Hematopoietic multipotent progenitor cell treated with erythropoietin and hydrocortisone succinate and interleukin-3 and kit ligand, for 4 days (in vitro differentiated cells): ENCODE data around the gene ATP11A.
A peak's percentile ranks its signal among the peaks of the same experiment; 100 is the strongest.
"Not testable (repeated sequence)": the region's sequence is repeated elsewhere in the genome, so short reads cannot be mapped to it uniquely, and the experiment has no call there.

Experiments
- DNase-seq: peaks from one replicate; pipeline ENCODE4 v3.0.0-alpha.2; 2015

The ATP11A gene

DNA sequence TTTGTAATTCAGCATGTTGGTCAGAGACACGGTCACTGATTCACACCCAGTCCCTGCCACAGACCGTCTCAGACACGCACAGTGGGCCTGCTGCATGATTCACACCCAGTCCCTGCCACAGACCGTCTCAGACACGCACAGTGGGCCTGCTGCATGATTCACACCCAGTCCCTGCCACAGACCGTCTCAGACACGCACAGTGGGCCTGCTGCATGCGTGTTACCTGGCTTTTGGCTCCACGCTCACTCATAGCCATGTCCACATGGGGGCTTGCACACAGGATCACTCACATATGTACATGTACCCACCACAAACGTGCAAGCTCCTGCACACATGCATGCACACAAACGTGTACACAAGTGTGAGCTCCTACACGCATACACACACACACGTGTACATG is 194.9 kb downstream of the ATP11A start:
- not testable (repeated sequence) for DNase-seq

DNA sequence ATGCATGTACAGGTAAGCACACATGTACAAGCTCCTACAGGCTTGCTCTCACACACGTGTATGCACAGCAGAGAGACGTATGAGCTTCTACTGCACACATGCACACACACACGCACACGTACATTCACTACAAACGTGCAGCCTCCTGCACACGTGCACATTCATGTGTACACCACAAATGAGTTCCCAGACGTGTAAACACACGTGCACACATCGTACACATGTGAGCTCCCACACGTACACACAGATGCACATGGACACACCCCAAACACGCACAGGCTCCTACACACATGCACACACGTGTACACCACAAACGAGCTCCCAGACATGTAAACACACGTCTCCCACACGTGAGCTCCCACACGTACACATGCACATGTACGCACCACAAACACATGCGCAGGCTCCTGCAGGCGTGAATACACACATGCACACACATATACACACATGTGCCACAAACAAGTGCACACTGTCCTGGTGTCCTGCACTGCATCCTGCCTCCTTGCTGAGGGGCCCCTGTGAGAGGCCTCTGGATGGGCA is 195.5 kb downstream of the ATP11A start:
- no peak for DNase-seq

DNA sequence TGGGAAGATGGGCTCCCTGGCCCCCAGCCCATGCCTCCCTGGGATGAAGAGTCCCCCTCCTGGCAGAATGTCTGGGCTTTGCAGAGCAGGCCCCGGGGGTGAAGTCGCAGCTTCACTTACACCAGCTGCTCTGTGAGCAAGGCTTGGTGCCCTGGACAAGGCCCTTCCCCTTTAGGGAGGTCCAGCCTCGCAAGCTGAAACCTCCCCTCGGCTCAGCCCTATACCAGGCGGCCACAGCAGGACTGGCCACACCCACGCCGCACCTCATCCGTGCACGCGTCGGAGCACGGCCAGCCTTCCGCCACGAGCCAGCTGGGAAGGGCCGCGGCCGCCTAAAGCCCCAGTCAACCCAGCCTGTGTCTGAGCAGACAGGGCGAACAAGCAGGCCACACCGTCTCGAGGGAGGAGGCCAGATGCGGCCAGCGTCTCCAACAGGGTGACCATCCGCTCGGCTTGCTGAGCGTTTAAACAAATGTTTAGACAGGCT is 196.0 kb downstream of the ATP11A start:
- DNase-seq, result peak; percentile 88

DNA sequence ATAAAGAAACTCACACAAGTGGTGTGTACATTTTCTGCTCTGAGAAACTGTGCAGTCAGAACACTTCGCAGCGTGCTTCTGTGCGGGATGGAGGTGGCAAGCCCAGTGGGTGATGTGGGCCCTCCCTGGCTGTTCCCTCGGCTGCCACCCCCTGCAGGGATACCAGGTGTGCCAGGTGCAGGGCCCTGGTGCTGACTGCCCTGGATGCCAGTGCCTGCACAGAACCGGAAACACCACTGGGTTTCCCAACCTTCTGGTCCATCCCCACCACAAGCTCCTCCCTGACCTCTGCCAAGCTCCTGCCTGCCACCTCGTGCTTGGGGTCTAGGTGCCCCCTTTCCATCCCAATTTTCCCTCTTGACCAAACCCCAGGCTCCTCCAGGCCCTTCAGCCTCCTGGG is 197.3 kb downstream of the ATP11A start:
- no peak for DNase-seq

DNA sequence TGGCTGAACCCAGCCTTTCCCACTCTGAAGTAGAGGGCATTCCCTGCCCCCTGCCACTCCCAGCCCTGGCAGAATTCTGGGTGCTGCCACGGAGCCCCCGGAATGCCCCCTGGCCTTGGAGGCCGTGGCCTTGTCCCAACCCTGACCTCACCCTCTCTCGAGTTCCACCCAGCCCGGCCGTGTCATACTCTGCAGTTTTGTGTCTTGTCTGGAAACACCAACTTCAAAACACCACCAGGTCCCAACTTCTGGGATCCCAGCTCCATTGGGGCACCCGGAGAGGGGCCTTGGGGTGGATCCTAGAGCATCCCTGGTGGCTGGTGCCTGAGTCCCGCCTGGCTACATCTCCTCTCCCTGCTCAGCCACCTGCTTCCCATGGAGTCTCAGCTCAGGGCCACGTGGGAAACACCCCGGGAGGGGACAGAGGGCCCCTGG is 197.7 kb downstream of the ATP11A start:
- DNase-seq, result no peak

DNA sequence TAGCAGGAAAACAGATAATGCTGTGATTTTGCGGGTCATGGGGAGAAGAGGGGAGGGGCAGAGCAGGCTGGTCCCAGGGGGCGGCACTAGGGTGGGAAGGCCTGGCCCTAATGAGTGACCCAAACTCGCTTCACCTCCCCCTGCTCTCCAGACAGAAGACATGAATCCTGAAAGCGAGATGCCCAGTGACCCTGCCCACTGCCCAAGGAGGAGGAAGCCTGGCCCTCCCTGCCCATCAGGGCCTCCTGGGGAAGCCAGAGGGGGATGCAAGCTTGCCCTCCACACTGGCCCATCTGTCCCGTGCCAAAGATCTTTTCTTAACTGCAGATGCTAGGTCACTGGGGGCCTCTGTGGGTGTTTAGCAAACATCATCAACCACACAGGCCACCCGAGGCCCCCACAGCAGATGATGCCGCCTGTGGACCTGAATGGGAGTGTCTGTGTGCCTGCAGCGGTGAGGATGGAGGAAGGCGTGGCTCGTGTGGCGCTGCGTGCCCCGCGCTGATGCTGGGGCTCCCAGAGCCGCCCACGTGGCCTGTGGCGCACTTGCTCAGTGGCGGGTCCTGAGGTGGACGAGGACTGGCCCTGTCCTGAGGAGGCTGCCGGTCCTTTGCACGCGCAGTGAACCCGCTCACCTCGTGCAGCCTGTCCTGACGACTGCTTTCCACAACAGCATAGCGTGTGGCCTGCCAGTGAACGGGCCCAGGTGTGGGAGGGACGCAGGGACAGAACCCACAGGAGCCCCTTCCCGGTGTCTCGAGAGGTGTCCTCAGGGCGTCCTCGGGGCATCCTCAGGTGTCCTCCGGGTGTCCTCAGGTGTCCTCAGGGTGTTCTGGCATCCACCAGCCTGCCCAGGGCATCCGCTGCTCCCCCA is 198.6 kb downstream of the ATP11A start:
- no peak for DNase-seq

DNA sequence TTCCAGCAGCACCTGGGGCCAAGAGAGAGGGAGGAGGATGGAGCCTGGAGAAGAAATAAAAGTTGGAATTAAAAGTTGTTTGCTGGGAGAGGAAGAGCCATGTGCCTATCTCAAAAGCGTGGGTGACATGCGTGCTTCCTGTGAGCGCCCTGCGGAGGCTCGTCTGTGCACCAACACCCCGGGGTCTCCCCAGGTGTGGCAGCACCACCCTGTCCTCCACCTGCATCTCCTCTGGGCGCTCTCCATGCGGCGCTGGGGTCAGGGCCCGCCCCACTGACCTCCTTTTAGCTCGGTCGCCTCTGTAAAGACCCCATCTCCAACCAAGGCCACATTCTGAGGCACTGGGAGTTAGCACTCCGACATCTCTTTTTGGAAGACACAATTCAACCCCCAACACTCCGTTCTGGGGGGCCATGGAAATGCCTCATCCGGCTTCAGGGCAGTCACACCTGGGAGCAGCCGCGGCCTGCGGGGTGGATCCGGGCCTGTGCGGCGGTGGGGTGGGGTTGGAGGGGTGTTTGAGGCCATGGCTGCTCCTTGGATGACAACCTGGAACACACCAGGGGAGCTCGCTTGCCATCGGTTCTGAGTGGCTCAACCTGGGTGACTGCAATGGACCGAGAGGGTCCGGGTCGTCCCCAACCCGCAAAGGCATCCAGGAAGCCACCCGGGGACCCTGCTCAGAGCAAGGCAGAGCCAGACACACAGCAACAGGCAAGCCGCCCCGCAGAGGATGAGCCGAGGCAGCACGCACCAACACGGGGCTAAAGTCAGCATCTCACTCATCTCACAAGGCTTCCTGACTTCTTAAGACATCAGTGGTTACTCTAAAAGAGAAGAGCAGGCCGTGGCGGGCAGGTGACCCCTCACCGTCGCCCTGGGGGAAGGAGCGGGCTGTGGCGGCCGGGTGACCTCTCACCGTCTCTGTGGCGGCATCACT is 199.8 kb downstream of the ATP11A start:
- no peak for DNase-seq

DNA sequence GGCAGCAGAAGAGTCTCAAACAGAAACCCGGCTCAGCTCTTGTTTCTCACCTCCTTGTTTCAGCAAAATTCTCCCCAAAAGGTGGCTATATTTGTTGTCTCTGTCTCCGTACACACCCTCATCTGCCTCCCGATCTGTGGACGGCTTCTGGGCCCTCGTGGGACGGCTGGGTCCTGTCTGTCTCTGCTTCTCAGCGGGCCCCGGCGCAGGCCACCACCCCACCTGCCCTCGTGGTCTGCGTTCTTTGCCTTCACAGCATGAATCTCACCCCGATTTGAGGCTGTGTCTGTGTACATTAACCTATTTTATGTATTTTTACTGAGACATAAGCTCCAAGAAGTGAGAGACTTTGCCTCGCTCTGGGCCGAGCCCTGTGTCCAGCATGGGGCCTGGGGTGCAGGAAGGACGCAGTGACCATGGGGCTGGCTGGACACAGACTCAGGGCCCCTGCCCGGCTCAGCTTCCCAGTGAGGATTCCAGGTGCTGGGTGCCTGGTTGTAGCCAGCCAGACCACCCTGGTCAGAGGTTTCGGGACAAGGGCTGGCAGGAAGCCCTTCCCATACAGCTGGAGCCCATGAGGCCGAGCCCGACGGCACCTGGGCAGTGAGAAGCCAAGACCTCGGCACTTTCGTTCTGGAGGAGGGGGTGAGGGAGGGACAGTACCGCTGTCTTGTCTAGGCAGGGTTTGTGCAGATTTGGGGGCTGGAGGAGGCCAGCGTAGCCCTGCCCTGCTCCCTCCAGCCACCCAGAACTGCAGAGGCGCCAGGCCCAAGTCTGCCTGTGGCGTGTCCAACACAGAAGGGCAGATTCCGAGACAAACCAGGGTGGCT is 200.7 kb downstream of the ATP11A start:
- DNase-seq, result no peak

DNA sequence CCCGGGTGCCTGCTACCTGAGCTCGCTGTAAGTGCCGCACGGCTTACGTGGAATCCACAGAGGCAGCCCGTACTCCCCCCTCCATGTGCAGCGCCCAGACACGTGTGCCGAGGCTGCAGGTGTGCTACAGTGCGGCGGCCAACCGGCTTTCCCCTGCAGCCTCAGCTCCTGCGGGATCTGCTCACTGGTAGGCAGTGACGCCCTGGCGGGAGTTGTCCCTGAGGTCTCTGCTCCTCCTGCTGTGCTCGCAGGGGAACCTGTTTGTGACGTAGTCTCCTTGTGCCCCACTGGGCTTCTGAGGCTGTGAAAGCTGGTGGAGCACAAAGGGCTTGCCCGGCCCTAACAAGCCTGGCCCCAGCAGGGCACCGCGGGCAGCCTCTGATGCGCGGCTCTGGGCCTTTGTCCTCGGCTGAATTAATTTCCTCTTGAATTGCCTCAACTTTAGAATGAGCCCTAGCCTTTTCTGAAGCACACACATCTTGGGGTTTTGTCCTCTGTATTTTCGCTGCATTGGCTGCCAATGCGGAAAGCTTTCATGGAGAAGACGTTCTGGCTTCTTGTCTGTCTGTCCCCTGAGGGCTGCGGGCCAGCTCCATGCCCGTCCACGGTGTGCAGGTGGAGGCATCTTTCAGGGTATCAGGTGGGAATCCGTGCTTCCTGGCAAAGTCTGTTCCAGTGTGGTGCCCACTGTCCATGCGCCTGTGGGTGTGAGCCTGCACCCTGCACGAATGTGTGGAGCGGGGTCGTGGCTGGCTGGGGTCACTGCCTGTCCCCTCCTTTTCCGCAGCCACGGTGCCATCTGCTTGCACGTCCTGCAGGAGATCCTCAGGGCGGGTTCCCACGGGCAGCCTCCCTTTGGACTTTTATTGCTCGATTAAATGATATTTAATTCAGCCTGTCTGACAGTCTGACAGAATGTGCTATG is 201.9 kb downstream of the ATP11A start:
- DNase-seq, result no peak

DNA sequence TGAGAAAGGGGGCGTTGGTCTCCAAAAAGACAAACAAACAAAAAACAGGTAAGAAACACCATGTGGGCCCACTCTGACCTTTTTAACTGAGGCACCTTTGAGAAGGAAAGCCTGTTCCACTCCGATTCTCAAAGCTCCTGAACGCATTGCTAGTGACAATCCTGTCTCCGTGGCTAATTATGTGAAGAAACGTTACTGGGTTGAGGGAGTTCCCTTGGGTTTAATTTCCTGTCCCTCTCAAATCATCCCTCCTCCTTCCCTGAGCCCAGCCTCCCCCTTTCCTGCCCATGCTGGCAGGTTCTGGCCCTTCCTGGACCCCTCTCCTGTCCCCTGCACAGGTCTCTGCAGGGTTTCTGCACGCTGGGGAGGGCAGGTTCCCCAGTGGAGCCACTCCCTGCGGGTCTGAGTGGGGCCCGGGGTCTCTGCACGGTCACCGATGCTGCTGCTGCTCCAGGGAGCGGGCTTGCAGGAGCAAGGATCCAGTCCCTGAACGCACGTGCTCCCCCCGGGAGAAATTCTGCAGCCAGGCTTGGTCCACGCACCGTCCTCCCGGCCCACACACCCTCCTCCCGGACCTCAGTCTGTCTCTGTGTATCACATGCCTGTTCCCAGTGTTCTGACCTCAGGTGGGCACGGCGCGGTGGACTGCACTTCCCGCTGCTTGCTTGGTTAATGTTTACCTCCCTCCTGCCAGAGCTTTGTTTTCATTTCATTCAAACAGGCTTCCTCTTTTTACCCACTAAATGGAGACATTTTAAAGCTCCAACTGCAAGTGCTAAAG is 202.8 kb downstream of the ATP11A start:
- DNase-seq, result peak; percentile 51

DNA sequence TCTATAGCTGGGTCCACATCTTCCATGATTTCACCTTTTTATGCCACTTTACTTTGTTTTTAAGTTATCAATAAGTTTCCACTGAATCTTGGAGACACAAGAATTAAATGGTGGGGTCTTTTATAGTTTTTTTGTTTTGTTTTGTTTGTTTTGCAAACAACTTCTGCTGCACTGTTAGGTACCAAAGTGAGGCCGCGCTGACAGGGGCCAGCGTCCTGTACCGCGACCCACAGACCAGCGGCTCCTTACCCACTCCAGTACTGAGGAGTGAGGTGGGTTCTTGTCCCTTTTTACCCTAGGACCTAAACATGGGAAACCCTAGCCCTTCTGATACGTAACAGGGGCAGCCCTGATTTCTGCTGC is 203.3 kb downstream of the ATP11A start:
- DNase-seq, result no peak

DNA sequence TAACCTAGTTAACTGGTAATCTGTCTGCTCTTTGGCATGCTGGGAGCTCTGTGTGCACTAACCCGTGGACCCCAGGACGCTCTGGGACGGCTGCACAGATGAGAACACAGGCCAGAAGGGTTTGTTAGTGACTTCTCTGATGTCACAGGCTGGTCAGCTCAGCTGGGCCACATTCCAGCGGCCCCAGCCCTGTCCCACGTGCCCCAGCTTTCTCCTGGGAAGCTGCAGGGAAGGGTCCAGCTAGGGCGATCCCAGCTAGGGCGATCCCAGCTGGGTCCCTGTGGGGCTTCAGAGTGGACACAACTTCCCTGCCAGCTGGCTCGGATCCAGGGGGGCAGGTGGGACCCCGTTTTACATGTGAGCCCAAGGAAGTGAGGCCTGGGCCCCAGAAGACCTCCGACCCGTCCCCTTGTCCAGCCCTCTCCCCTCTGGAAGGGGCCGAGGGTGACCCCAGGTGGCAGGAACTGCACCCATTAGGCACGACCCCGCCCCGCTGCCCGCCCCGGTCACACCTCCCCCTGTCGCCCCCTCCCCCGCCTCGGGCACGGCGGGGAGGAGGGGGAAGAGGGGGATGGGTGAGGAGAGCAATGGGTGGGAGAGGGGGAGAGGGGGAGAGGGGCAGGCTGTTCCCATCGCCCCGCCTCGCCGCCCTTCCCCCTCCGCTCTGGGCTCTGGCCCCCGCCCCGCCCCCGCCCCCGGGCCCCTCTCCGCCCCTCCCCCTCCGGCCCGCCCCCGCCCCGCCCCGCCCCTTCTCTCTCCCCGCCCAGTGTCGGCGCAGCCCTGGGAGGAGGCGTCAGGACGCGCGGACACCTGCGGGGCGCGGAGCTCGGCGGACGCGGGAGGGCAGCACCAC is 204.0 kb downstream of the ATP11A start:
- peak; percentile 53 for DNase-seq

DNA sequence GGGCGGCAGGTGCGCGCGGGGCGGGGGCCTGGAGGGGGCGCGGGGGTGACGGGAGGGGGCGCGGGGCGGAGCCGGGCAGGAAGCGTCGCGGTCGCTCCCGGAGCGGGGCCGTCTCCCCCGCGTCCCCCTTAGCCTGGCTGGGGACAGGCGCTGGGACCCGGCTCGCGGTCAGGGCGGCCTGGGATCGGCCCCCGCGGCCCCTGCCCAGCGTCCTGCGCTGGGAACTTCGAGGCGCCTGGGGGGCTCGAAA is 204.5 kb downstream of the ATP11A start:
- DNase-seq, result no peak

DNA sequence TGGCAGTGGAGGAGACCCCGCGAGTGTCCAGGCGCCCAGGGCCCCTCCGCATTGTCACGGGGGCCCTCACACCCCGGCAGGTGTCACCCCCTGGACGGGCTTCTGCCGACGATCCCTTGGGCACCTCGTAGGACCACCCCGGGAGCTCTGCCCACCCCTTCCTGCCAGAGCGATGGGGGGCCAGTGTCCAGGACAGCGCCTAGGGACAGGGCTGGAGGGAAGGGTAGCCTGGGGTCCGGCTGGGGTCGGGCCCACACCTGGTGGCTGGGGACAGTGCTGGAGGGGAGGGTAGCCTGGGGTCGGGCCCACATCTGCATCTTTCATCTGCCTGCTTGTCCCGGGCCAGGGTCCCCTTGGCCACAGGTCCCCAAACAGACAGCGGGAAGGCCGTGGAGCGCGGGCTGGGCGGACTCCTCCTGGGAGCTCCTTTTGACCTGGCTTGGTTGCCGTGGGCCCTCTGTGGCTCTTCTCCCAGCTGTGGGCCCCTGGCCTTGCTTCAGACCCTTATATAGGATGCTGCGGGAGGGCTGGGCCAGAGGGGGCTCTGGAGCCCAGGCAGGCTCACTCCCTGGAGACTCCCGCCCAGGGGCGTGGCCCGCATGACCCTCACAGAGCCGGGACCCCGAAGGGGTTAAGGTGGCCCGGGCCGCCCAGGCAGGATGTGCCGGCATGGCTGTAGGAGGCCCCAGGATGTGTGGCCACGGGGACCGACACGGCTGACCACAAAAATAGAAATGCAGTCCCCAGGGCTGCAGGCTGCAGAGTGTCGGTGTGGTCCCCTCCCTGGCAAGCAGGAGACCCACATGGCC is 205.0 kb downstream of the ATP11A start:
- peak; percentile 17 for DNase-seq

DNA sequence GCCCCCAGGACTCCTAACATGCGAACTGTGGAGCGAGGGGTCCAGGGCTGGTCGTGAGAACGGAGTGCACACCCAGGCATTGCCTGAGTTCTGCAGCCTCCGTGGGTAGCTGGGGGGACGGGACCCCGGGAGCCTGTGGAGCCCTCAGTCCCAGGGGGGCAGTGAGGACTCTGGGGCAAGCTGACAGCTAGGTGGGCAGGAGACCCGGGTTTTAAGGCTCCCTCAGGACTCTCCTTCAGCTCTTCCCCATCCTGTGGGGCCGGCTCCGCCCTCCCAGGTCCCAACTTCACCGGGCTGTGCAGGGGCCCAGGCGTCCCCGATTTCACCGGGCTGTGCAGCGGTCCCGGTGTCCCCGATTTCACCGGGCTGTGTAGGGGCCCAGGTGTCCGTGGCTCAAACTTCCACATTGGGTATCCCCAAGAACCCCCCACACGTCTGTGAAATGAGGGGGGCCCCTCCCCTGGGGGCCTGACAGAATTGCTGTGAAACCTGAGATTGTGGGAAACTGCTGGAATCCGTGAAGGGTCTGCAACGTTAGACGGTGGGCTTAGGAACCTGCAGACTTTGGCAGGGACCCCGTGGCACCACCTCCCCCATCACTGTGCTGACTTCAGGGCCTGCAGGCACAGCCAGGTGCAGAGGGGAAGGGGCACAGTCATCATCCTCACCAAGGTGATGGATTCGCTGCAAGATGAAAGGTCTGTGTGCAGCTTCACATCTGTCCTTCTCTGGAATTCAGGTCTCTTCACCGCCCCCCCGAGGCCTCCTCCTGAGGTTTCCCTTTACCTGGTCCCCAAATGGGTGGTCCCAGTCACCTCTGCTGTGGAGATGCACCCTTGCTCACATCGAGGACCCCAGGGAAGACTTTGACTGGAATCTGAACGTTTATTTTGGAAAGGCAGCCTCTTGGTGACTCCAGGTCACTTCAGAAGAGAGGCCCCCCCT is 206.0 kb downstream of the ATP11A start:
- DNase-seq, result no peak

DNA sequence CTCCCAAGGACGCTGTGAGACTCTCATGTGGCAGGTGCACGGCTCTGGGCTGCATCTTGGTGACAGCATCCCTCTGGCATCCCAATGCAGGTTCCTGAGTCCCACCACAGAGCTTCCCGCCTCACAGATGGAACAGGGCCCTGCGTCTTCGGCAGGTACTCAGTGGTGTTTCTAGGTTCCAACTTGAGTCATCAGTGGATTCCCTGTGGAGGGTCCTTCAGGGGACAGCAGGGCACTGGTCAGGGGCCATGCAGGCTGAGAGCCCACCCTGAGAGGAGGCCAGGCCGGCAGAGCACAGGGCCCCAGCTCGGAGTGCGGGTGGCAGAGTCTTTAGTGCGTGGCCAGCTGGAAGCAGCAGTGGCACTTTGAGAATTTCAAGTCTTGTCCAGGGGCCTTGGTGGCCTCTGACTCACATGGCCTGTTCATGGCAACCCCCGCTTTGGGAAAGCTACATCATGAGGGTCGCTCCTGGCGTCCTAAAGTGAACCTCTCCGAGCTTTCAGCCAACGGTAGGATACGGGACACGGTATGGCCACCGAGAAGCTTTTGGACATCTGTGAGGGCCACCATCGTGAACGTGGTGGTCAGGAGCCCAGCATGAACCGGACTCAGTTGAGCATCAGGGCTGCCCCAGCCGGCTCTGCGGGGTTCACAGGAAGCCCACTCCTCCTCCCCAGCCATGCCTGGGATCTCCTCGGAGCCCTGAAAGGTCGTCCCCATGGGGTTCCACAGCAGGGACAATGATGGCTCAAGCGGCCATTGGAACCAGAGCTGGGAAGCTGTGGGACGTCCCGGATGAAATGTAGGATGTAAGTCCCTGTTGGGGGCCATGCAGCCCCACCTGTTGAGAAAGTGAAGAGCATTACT is 207.1 kb downstream of the ATP11A start:
- no peak for DNase-seq

DNA sequence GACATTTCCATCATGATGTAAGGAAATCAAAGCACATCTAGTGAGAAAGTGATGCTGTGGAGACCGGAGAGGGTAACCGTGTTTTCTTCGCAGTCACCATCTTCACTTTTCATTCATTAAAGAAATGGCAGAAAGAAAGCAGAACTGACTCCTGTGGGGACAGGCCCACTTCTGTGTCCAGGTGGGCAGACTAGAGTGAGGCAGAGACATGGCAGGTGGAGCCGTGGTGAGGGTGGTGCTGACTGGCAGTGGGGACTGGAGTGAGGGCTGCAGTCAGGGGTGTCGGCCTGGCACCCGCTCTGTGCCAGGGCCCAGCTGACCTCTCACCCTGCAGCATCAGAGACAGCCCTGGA is 207.7 kb downstream of the ATP11A start:
- DNase-seq, result no peak
